Measurements from ENCODE around the gene ANO1.
A peak's percentile ranks its signal among the peaks of the same experiment; 100 is the strongest.

ANO1 gene

GRCh38 chr11:70203751-70204465, 125.8 kb downstream of the ANO1 start:
- DNase-seq (ENCODE audit: low read depth, low spot score): no peak
- Histone ChIP-seq H3K4me1 (ENCODE audit: control insufficient read depth, insufficient read depth, low read length) (peaks cover 4% of the 10 kb centered on the region; the same call in 1 of the 2 replicates), H3K27ac (ENCODE audit: low read length) (no peak overlapping the region), H3K36me3 (ENCODE audit: control insufficient read depth, insufficient read depth, low read length) (peaks cover 19% of the 10 kb centered on the region; the same call in 1 of the 2 replicates), H3K9me3 (ENCODE audit: control insufficient read depth, insufficient read depth, low read length) (no peaks in the 10 kb centered on the region), H3K4me3 (ENCODE audit: low read length) (peak overlapping the region; percentile 95), H3K27me3 (ENCODE audit: control insufficient read depth, insufficient read depth, low read length) (no peaks in the 10 kb centered on the region)
- WGBS (ENCODE audit: insufficient coverage, insufficient read length): no CpG with 5 or more reads among the region's 30 CpGs

- WGBS (ENCODE audit: insufficient coverage, insufficient read length): no CpG with 5 or more reads among the region's 4 CpGs
- Histone ChIP-seq H3K4me3 (ENCODE audit: low read length) (peak overlapping the region; percentile 95; the same call in 1 of the 2 replicates), H3K36me3 (ENCODE audit: control insufficient read depth, insufficient read depth, low read length) (peaks cover 19% of the 10 kb centered on the region; the same call in 1 of the 2 replicates), H3K9me3 (ENCODE audit: control insufficient read depth, insufficient read depth, low read length) (no peaks in the 10 kb centered on the region), H3K27ac (ENCODE audit: low read length) (no peak overlapping the region), H3K4me1 (ENCODE audit: control insufficient read depth, insufficient read depth, low read length) (peaks cover 4% of the 10 kb centered on the region; the same call in 1 of the 2 replicates), H3K27me3 (ENCODE audit: control insufficient read depth, insufficient read depth, low read length) (no peaks in the 10 kb centered on the region)
- no peak for DNase-seq (ENCODE audit: low read depth, low spot score)
Measured at GRCh38 chr11:70204466-70204799, 126.3 kb downstream of the ANO1 start.

DNA sequence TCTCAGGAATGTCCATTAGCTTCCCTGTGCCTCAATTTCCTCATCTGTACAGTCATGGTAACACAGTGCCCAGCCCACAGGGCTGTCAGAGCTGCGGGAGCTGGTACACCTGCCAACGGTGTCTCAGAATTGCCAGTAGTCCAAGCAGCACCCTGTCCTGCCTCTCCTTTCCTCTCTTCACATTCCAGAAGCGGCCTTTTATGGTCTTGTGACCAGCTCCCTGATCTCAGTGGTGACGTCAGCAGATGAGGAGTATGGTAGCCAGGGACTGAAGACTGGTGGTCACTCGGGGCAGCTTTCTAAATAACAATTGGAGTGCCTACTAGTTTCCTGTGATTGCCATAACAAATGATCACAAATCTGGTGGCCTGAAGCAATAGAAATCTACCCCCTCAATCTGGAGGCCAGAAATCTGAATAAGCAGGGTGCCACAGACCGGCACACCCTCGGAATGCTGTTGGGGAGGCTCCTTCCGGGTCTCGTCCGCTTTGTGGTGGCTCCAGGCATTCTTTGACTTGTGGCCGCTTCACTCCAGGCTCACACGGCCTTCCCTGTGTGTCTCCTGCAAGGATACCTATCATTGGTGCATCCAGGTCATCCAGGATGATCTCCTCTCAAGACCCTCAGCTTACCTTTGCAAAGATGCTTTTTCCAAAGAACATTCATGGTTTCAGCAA, 127.1 kb downstream of the ANO1 start:
- H3K4me1 ChIP-seq (ENCODE audit: control insufficient read depth, insufficient read depth, low read length): peaks cover 4% of the 10 kb centered on the region
- H3K4me3 ChIP-seq (ENCODE audit: low read length): no peak overlapping the region
- no peaks in the 10 kb centered on the region for H3K27me3 ChIP-seq (ENCODE audit: control insufficient read depth, insufficient read depth, low read length)
- peaks cover 19% of the 10 kb centered on the region; the same call in 1 of the 2 replicates for H3K36me3 ChIP-seq (ENCODE audit: control insufficient read depth, insufficient read depth, low read length)
- H3K27ac ChIP-seq (ENCODE audit: low read length): no peak overlapping the region
- no CpG with 5 or more reads among the region's 12 CpGs for WGBS (ENCODE audit: insufficient coverage, insufficient read length)
- no peak for DNase-seq (ENCODE audit: low read depth, low spot score)
- H3K9me3 ChIP-seq (ENCODE audit: control insufficient read depth, insufficient read depth, low read length): no peaks in the 10 kb centered on the region

GRCh38 chr11:70205766-70206165, 127.6 kb downstream of the ANO1 start:
- no peak overlapping the region for H3K4me3 ChIP-seq (ENCODE audit: low read length)
- peaks cover 19% of the 10 kb centered on the region; the same call in 1 of the 2 replicates for H3K36me3 ChIP-seq (ENCODE audit: control insufficient read depth, insufficient read depth, low read length)
- peaks cover 6% of the 10 kb centered on the region for H3K4me1 ChIP-seq (ENCODE audit: control insufficient read depth, insufficient read depth, low read length)
- H3K27me3 ChIP-seq (ENCODE audit: control insufficient read depth, insufficient read depth, low read length): no peaks in the 10 kb centered on the region
- no peak overlapping the region for H3K27ac ChIP-seq (ENCODE audit: low read length)
- DNase-seq (ENCODE audit: low read depth, low spot score): no peak
- WGBS (ENCODE audit: insufficient coverage, insufficient read length): no CpG with 5 or more reads among the region's 7 CpGs
- H3K9me3 ChIP-seq (ENCODE audit: control insufficient read depth, insufficient read depth, low read length): no peaks in the 10 kb centered on the region

GRCh38 chr11:70206226-70206981, 128.3 kb downstream of the ANO1 start:
- H3K27ac ChIP-seq (ENCODE audit: low read length): no peak overlapping the region
- WGBS (ENCODE audit: insufficient coverage, insufficient read length): no CpG with 5 or more reads among the region's 22 CpGs
- no peaks in the 10 kb centered on the region for H3K27me3 ChIP-seq (ENCODE audit: control insufficient read depth, insufficient read depth, low read length)
- peaks cover 19% of the 10 kb centered on the region; the same call in 1 of the 2 replicates for H3K36me3 ChIP-seq (ENCODE audit: control insufficient read depth, insufficient read depth, low read length)
- H3K4me1 ChIP-seq (ENCODE audit: control insufficient read depth, insufficient read depth, low read length): peaks cover 6% of the 10 kb centered on the region
- no peaks in the 10 kb centered on the region for H3K9me3 ChIP-seq (ENCODE audit: control insufficient read depth, insufficient read depth, low read length)
- no peak overlapping the region for H3K4me3 ChIP-seq (ENCODE audit: low read length)
- no peak for DNase-seq (ENCODE audit: low read depth, low spot score)

DNA sequence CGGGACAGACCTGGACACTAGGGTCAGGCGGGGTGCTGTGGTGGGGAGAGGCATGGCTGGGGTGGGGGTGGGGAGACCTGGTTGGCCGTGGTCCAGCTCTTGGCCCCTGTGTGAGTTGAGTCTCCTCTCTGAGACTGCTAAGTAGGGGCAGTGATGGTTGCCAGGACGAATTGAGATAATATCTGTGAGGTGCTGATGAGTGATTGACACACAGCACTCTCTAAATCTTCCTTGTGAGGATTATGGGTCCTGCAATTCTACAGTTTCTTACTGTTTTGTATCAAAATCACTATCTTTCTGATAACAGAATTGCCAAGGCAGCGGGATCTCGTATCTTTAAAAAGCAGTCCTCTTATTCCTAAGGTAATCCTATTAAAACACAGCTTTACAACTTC, 128.9 kb downstream of the ANO1 start:
- DNase-seq (ENCODE audit: low read depth, low spot score): no peak
- no CpG with 5 or more reads among the region's 6 CpGs for WGBS (ENCODE audit: insufficient coverage, insufficient read length)
- no peak overlapping the region for H3K4me3 ChIP-seq (ENCODE audit: low read length)
- H3K4me1 ChIP-seq (ENCODE audit: control insufficient read depth, insufficient read depth, low read length): peaks cover 6% of the 10 kb centered on the region
- H3K27me3 ChIP-seq (ENCODE audit: control insufficient read depth, insufficient read depth, low read length): no peaks in the 10 kb centered on the region
- H3K36me3 ChIP-seq (ENCODE audit: control insufficient read depth, insufficient read depth, low read length): peaks cover 19% of the 10 kb centered on the region; the same call in 1 of the 2 replicates
- no peak overlapping the region for H3K27ac ChIP-seq (ENCODE audit: low read length)
- no peaks in the 10 kb centered on the region for H3K9me3 ChIP-seq (ENCODE audit: control insufficient read depth, insufficient read depth, low read length)

GRCh38 chr11:70207531-70208131, 129.5 kb downstream of the ANO1 start:
- no peaks in the 10 kb centered on the region for H3K27me3 ChIP-seq (ENCODE audit: control insufficient read depth, insufficient read depth, low read length)
- no peak overlapping the region for H3K4me3 ChIP-seq (ENCODE audit: low read length)
- no peak for DNase-seq (ENCODE audit: low read depth, low spot score)
- H3K36me3 ChIP-seq (ENCODE audit: control insufficient read depth, insufficient read depth, low read length): peaks cover 19% of the 10 kb centered on the region; the same call in 1 of the 2 replicates
- no peak overlapping the region for H3K27ac ChIP-seq (ENCODE audit: low read length)
- H3K9me3 ChIP-seq (ENCODE audit: control insufficient read depth, insufficient read depth, low read length): no peaks in the 10 kb centered on the region
- no CpG with 5 or more reads among the region's 15 CpGs for WGBS (ENCODE audit: insufficient coverage, insufficient read length)
- peaks cover 7% of the 10 kb centered on the region for H3K4me1 ChIP-seq (ENCODE audit: control insufficient read depth, insufficient read depth, low read length)

DNA sequence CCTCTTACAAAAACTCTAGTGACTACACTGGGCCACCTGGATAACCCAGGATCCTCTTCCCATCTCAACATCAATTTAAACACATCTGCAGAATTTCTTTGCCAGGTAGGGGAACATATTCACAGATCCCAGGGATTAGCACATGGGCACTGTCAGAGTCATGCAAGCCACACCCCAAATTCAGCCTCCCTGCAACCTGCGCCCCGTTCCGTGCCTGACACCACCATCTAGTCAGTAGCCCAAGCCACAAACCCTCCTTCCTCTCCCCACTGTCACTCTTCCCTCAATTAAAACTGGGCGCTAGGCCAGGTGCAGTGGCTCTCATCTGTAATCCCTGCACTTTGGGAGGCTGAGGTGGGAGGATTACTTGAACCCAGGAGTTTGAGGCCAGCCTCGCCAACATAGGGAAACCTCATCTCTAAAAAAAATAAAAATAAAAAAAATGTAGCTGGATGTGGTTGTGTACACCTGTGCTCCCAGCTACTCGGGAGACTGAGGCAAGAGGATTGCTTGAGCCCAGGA, 131.3 kb downstream of the ANO1 start:
- Histone ChIP-seq H3K4me1 (ENCODE audit: control insufficient read depth, insufficient read depth, low read length) (peaks cover 8% of the 10 kb centered on the region), H3K36me3 (ENCODE audit: control insufficient read depth, insufficient read depth, low read length) (peaks cover 19% of the 10 kb centered on the region; the same call in 1 of the 2 replicates), H3K27me3 (ENCODE audit: control insufficient read depth, insufficient read depth, low read length) (no peaks in the 10 kb centered on the region), H3K27ac (ENCODE audit: low read length) (no peak overlapping the region), H3K4me3 (ENCODE audit: low read length) (no peak overlapping the region), H3K9me3 (ENCODE audit: control insufficient read depth, insufficient read depth, low read length) (no peaks in the 10 kb centered on the region)
- DNase-seq (ENCODE audit: low read depth, low spot score): no peak
- WGBS (ENCODE audit: insufficient coverage, insufficient read length): no CpG with 5 or more reads among the region's 6 CpGs

- no CpG with 5 or more reads among the region's 8 CpGs for whole genome bisulfite sequencing (ENCODE audit: insufficient coverage, insufficient read length)
Measured at GRCh38 chr11:70210051-70210501, 132.0 kb downstream of the ANO1 start.

DNA sequence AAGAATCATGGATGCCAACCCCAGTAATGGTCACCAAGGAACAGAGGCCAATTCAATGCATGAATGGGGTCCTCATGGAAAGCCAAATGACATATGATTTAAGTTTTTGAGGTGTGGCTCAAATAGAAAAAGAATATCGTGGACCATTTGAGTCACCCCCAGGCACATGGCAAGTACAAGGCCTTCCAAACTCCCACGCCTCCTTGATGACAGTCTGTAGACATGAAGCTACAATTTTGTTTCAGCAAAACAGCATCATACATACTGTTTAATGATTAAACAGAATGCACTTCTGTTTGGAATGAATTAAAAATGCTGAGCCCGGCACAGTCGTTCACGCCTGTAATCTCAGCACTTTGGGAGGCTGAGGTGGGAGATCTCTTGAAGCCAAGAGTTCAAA, 132.4 kb downstream of the ANO1 start:
- WGBS (ENCODE audit: insufficient coverage, insufficient read length): no CpG with 5 or more reads among the region's 5 CpGs
- peaks cover 16% of the 10 kb centered on the region; the same call in 1 of the 2 replicates for H3K36me3 ChIP-seq (ENCODE audit: control insufficient read depth, insufficient read depth, low read length)
- DNase-seq (ENCODE audit: low read depth, low spot score): no peak
- no peaks in the 10 kb centered on the region for H3K9me3 ChIP-seq (ENCODE audit: control insufficient read depth, insufficient read depth, low read length)
- no peak overlapping the region for H3K27ac ChIP-seq (ENCODE audit: low read length)
- H3K4me3 ChIP-seq (ENCODE audit: low read length): no peak overlapping the region
- peaks cover 4% of the 10 kb centered on the region for H3K4me1 ChIP-seq (ENCODE audit: control insufficient read depth, insufficient read depth, low read length)
- no peaks in the 10 kb centered on the region for H3K27me3 ChIP-seq (ENCODE audit: control insufficient read depth, insufficient read depth, low read length)

More at GRCh38 chr11:70210051-70210501, 132.0 kb downstream of the ANO1 start:
- H3K4me1 ChIP-seq (ENCODE audit: control insufficient read depth, insufficient read depth, low read length): peaks cover 4% of the 10 kb centered on the region
- H3K36me3 ChIP-seq (ENCODE audit: control insufficient read depth, insufficient read depth, low read length): peaks cover 16% of the 10 kb centered on the region; the same call in 1 of the 2 replicates
- no peak overlapping the region for H3K4me3 ChIP-seq (ENCODE audit: low read length)
- H3K27ac ChIP-seq (ENCODE audit: low read length): no peak overlapping the region
- DNase-seq (ENCODE audit: low read depth, low spot score): no peak
- no peaks in the 10 kb centered on the region for H3K27me3 ChIP-seq (ENCODE audit: control insufficient read depth, insufficient read depth, low read length)
- no peaks in the 10 kb centered on the region for H3K9me3 ChIP-seq (ENCODE audit: control insufficient read depth, insufficient read depth, low read length)
